ENCODE data around the gene UQCRFS1.
A peak's percentile ranks its signal among the peaks of the same experiment; 100 is the strongest.

The UQCRFS1 gene

DNA sequence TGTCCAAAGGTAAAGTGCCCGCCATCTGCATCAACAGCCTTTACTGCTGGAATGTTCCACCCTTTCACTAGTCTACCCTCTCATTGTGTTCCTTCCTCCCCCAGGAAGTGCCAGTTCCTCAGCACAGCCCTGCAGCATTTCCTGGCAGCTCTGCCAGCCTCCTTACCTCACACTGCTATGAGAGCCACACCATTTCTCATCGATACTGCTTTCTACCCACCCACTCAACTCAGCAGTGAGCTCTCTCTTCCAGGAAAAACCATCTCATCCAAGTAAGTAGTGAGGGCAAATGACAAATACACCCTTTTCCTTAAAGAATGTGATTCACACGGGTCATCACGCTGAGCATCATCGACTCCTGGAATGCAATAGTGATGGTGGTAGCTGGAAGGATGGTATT is 19.8 kb downstream of the UQCRFS1 start:
- Histone ChIP-seq H3K4me3 (ENCODE audit: low read depth, low read length) (no peak overlapping the region), H3K9ac (ENCODE audit: low read length) (no peak overlapping the region), H2BK5ac (ENCODE audit: low read depth, low read length, poor library complexity) (no peak overlapping the region)

DNA sequence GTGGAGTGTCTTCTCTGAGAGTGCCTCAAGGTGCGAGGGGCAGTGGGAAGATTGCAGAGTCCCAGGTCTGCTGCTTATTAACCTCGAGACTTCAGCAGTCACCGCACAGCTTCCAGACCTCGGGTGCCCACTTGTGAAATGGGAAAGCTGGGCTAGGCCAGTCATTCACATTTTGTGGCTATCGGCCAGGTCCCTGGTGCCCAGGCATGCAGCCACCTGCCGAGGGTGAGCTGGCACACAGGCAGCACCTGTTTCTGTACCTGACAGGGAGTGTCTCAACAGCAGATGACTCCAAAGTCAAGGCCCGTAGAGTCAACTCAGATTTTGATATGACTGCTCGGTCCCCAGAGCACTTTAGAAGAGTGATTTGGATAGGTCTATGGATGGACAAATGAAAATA is 21.9 kb downstream of the UQCRFS1 start:
- no peak overlapping the region for H3K23ac ChIP-seq (ENCODE audit: low read length)
- no peak overlapping the region for H3K27ac ChIP-seq (ENCODE audit: low read depth, low read length)
- H3K18ac ChIP-seq (ENCODE audit: low read length) = no peak overlapping the region
- H3K79me1 ChIP-seq (ENCODE audit: low read length) = no peaks in the 10 kb centered on the region
- H3K9ac ChIP-seq (ENCODE audit: low read length) = no peak overlapping the region
- H2BK120ac ChIP-seq (ENCODE audit: insufficient read depth, low read length, poor library complexity) = no peak overlapping the region
- no CpG with 5 or more reads among the region's 8 CpGs for WGBS (ENCODE audit: extremely low coverage, insufficient coverage, insufficient read length)
- H2AK5ac ChIP-seq (ENCODE audit: low read length) = no peak overlapping the region
- no peaks in the 10 kb centered on the region for H3K27me3 ChIP-seq (ENCODE audit: insufficient read depth, low read length)
- H2AFZ ChIP-seq (ENCODE audit: insufficient read depth, low read length, poor library complexity) = no peak overlapping the region
- H4K12ac ChIP-seq (ENCODE audit: low read depth, low read length) = no peak overlapping the region
- no peak overlapping the region for H4K8ac ChIP-seq (ENCODE audit: low read depth, low read length)
- H3K4me3 ChIP-seq (ENCODE audit: low read depth, low read length) = no peak overlapping the region
- no peak overlapping the region for H2BK12ac ChIP-seq (ENCODE audit: low read length)
- H3K36me3 ChIP-seq (ENCODE audit: control insufficient read depth in 1 of 2, insufficient read depth in 2 of 2, low read length in 2 of 2) = no peaks in the 10 kb centered on the region
- no peak overlapping the region for H4K91ac ChIP-seq (ENCODE audit: low read depth, low read length)
- H3K4me1 ChIP-seq (ENCODE audit: control insufficient read depth in 1 of 2, insufficient read depth in 2 of 2, low read length in 2 of 2) = no peaks in the 10 kb centered on the region
- no peak for DNase-seq
- peaks cover 2% of the 10 kb centered on the region for H3K9me3 ChIP-seq (ENCODE audit: insufficient read depth, low read depth, low read length)
- no peak overlapping the region for H3K4me2 ChIP-seq (ENCODE audit: low read length)
- H3K4ac ChIP-seq (ENCODE audit: low read depth, low read length) = no peak overlapping the region
- no peak overlapping the region for H2BK5ac ChIP-seq (ENCODE audit: low read depth, low read length, poor library complexity)
- no peak overlapping the region for H3K14ac ChIP-seq (ENCODE audit: low read length)
- H3K79me2 ChIP-seq (ENCODE audit: control insufficient read depth, insufficient read depth, low read length, poor library complexity) = no peaks in the 10 kb centered on the region

More for the DNA sequence above, 19.8 kb downstream of the UQCRFS1 start:
- DNase-seq = peak in 1 of 2 donors; percentile 17
- H3K4me2 ChIP-seq (ENCODE audit: low read length) = no peak overlapping the region
- no peak overlapping the region for H2BK12ac ChIP-seq (ENCODE audit: low read length)
- H3K4ac ChIP-seq (ENCODE audit: low read depth, low read length) = no peak overlapping the region
- H3K18ac ChIP-seq (ENCODE audit: low read length) = no peak overlapping the region
- peak overlapping the region; percentile 13 for H3K23ac ChIP-seq (ENCODE audit: low read length)
- no peak overlapping the region for H3K14ac ChIP-seq (ENCODE audit: low read length)
- no peaks in the 10 kb centered on the region for H3K27me3 ChIP-seq (ENCODE audit: insufficient read depth, low read length)
- H3K79me2 ChIP-seq (ENCODE audit: control insufficient read depth, insufficient read depth, low read length, poor library complexity) = no peaks in the 10 kb centered on the region
- H3K27ac ChIP-seq (ENCODE audit: low read depth, low read length) = no peak overlapping the region
- H2AFZ ChIP-seq (ENCODE audit: insufficient read depth, low read length, poor library complexity) = no peak overlapping the region
- no peak overlapping the region for H4K8ac ChIP-seq (ENCODE audit: low read depth, low read length)
- H3K79me1 ChIP-seq (ENCODE audit: low read length) = no peaks in the 10 kb centered on the region
- H3K36me3 ChIP-seq (ENCODE audit: control insufficient read depth in 1 of 2, insufficient read depth in 2 of 2, low read length in 2 of 2) = no peaks in the 10 kb centered on the region
- no peak overlapping the region for H2BK120ac ChIP-seq (ENCODE audit: insufficient read depth, low read length, poor library complexity)
- H4K91ac ChIP-seq (ENCODE audit: low read depth, low read length) = no peak overlapping the region
- no peaks in the 10 kb centered on the region for H3K9me3 ChIP-seq (ENCODE audit: insufficient read depth, low read depth, low read length)
- no peak overlapping the region for H4K12ac ChIP-seq (ENCODE audit: low read depth, low read length)
- WGBS (ENCODE audit: extremely low coverage, insufficient coverage, insufficient read length) = no CpG with 5 or more reads among the region's 5 CpGs
- H3K4me1 ChIP-seq (ENCODE audit: control insufficient read depth in 1 of 2, insufficient read depth in 2 of 2, low read length in 2 of 2) = no peaks in the 10 kb centered on the region
- H2AK5ac ChIP-seq (ENCODE audit: low read length) = no peak overlapping the region

DNA sequence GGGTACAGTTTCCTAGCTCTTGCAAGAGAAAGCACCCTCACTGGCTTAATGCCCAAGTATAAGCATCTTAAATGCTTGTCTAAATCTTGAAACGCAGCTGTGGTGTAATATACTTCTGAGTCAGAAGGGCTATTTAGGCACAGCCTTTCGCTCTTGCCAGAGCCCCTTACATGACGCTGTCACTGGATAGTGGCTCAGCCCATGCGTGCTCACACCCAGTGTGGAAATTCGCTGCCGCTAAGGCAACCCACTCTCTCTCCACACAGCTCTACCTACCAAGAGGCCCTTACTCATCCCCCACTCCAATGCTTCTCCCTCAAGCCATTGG is 24.0 kb downstream of the UQCRFS1 start:
- H2AK5ac ChIP-seq (ENCODE audit: low read length) = no peak overlapping the region
- no peak for DNase-seq
- no peak overlapping the region for H2BK5ac ChIP-seq (ENCODE audit: low read depth, low read length, poor library complexity)
- H3K27me3 ChIP-seq (ENCODE audit: insufficient read depth, low read length) = no peaks in the 10 kb centered on the region
- H4K91ac ChIP-seq (ENCODE audit: low read depth, low read length) = no peak overlapping the region
- no peaks in the 10 kb centered on the region for H3K4me1 ChIP-seq (ENCODE audit: control insufficient read depth in 1 of 2, insufficient read depth in 2 of 2, low read length in 2 of 2)
- no peak overlapping the region for H3K4me3 ChIP-seq (ENCODE audit: low read depth, low read length)
- H3K36me3 ChIP-seq (ENCODE audit: control insufficient read depth in 1 of 2, insufficient read depth in 2 of 2, low read length in 2 of 2) = no peaks in the 10 kb centered on the region
- H3K4ac ChIP-seq (ENCODE audit: low read depth, low read length) = no peak overlapping the region
- H3K27ac ChIP-seq (ENCODE audit: low read depth, low read length) = no peak overlapping the region
- H3K18ac ChIP-seq (ENCODE audit: low read length) = no peak overlapping the region
- no peak overlapping the region for H4K12ac ChIP-seq (ENCODE audit: low read depth, low read length)
- H2BK120ac ChIP-seq (ENCODE audit: insufficient read depth, low read length, poor library complexity) = no peak overlapping the region
- no peaks in the 10 kb centered on the region for H3K79me1 ChIP-seq (ENCODE audit: low read length)
- no peak overlapping the region for H3K4me2 ChIP-seq (ENCODE audit: low read length)
- H3K9ac ChIP-seq (ENCODE audit: low read length) = no peak overlapping the region
- H3K79me2 ChIP-seq (ENCODE audit: control insufficient read depth, insufficient read depth, low read length, poor library complexity) = no peaks in the 10 kb centered on the region
- H3K9me3 ChIP-seq (ENCODE audit: insufficient read depth, low read depth, low read length) = peaks cover 2% of the 10 kb centered on the region
- H4K8ac ChIP-seq (ENCODE audit: low read depth, low read length) = no peak overlapping the region
- H3K23ac ChIP-seq (ENCODE audit: low read length) = no peak overlapping the region
- no peak overlapping the region for H2AFZ ChIP-seq (ENCODE audit: insufficient read depth, low read length, poor library complexity)
- no peak overlapping the region for H2BK12ac ChIP-seq (ENCODE audit: low read length)
- no peak overlapping the region for H3K14ac ChIP-seq (ENCODE audit: low read length)
- no CpG with 5 or more reads among the region's 6 CpGs for WGBS (ENCODE audit: extremely low coverage, insufficient coverage, insufficient read length)

DNA sequence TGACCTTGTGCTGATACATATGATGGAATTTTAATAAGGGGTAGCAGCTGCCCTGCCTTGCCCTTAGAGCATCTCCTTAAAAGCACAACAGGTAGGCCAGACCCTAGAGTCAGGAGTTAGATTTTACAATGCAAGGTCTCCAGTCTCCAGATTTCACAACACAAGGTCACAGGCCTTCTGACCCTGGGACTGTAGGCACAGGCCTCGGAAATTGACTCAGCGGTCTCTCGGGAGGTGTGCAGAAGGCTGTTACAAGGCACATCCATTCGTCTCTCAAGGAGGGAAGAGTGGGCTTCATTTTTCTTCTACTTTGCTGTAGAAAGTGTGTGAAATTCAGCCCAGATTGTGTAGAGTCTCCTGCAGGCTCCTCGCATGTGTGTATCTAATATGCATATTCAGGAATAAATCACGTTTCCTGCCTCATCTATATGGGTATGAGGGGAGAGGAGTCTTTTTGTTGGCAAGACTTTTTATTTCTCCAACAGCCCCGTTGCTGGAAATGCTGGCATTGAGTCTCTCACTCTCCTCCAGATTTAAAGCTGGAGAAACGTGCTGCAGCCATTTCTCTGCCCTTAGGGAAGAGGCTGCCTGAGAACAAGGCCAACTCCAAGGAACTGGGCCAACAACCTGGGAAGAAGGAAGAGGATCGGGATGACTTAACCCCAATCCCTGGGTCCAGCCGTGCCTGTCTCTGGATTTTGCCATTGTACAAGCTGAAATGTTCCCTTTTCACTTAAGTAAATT is 24.5 kb downstream of the UQCRFS1 start:
- H3K79me1 ChIP-seq (ENCODE audit: low read length) = no peaks in the 10 kb centered on the region
- no peak overlapping the region for H3K9ac ChIP-seq (ENCODE audit: low read length)
- no peak overlapping the region for H3K4me2 ChIP-seq (ENCODE audit: low read length)
- H3K27ac ChIP-seq (ENCODE audit: low read depth, low read length) = no peak overlapping the region
- no peaks in the 10 kb centered on the region for H3K4me1 ChIP-seq (ENCODE audit: control insufficient read depth in 1 of 2, insufficient read depth in 2 of 2, low read length in 2 of 2)
- no peaks in the 10 kb centered on the region for H3K79me2 ChIP-seq (ENCODE audit: control insufficient read depth, insufficient read depth, low read length, poor library complexity)
- no peak overlapping the region for H2BK12ac ChIP-seq (ENCODE audit: low read length)
- H2AFZ ChIP-seq (ENCODE audit: insufficient read depth, low read length, poor library complexity) = no peak overlapping the region
- H3K4me3 ChIP-seq (ENCODE audit: low read depth, low read length) = no peak overlapping the region
- no peaks in the 10 kb centered on the region for H3K36me3 ChIP-seq (ENCODE audit: control insufficient read depth in 1 of 2, insufficient read depth in 2 of 2, low read length in 2 of 2)
- no peak overlapping the region for H4K12ac ChIP-seq (ENCODE audit: low read depth, low read length)
- H4K8ac ChIP-seq (ENCODE audit: low read depth, low read length) = no peak overlapping the region
- no peak for DNase-seq
- H3K18ac ChIP-seq (ENCODE audit: low read length) = no peak overlapping the region
- H2BK120ac ChIP-seq (ENCODE audit: insufficient read depth, low read length, poor library complexity) = no peak overlapping the region
- H4K91ac ChIP-seq (ENCODE audit: low read depth, low read length) = no peak overlapping the region
- H3K4ac ChIP-seq (ENCODE audit: low read depth, low read length) = no peak overlapping the region
- no peak overlapping the region for H3K23ac ChIP-seq (ENCODE audit: low read length)
- H3K14ac ChIP-seq (ENCODE audit: low read length) = no peak overlapping the region
- WGBS (ENCODE audit: extremely low coverage, insufficient coverage, insufficient read length) = no CpG with 5 or more reads among the region's 10 CpGs
- no peaks in the 10 kb centered on the region for H3K27me3 ChIP-seq (ENCODE audit: insufficient read depth, low read length)
- peaks cover 2% of the 10 kb centered on the region for H3K9me3 ChIP-seq (ENCODE audit: insufficient read depth, low read depth, low read length)
- no peak overlapping the region for H2AK5ac ChIP-seq (ENCODE audit: low read length)
- H2BK5ac ChIP-seq (ENCODE audit: low read depth, low read length, poor library complexity) = no peak overlapping the region

All from trophoblast cell (in vitro differentiated cells and primary cell).